CD14-positive monocyte (primary cell): Measurements from ENCODE around the gene WIPI1. TPM values are rescaled to one million over a fixed set of nuclear protein-coding genes. Genes with fewer than 3 reads are reported as not detected.
A peak's percentile ranks its signal among the peaks of the same experiment; 100 is the strongest.

ENCODE experiments used
- DNase-seq, 3 donors: peaks; one replicate each; pipeline ENCODE4 v3.0.0-alpha.2; 2011 to 2022
- H2AFZ ChIP-seq: 2 replicates; pipeline ENCODE4 v1.6.0; 2012; ENCODE audit warnings: mild to moderate bottlenecking, low read depth, low read length, inconsistent platforms; ENCODE audit not compliant: insufficient read depth, poor library complexity, severe bottlenecking
- H3K27ac ChIP-seq, 2 donors: 1 replicate in 1 of 2; 2 replicates in 1 of 2; pipeline ENCODE4 v1.5.1; 2012 to 2013; ENCODE audit warnings: low read length in 2 of 2, control low read depth in 1 of 2, inconsistent platforms in 1 of 2, low read depth in 1 of 2, mild to moderate bottlenecking in 1 of 2
- H3K27me3 ChIP-seq, 2 donors: one replicate each; pipeline versions ENCODE4 v1.6.0 to v1.6.1; 2011 to 2013; ENCODE audit warnings: low read length in 2 of 2; ENCODE audit not compliant: control insufficient read depth in 2 of 2, insufficient read depth in 2 of 2
- H3K36me3 ChIP-seq, 2 donors: replicated peaks in 1 of 2; 1 replicate in 1 of 2; 2 replicates in 1 of 2; pipeline versions ENCODE4 v1.5.1 to v1.6.1; 2012 to 2013; ENCODE audit warnings: low read length in 2 of 2, control low read depth in 1 of 2, inconsistent platforms in 1 of 2, mild to moderate bottlenecking in 1 of 2; ENCODE audit not compliant: insufficient read depth in 2 of 2, control insufficient read depth in 1 of 2
- H3K4me1 ChIP-seq, 2 donors: 1 replicate in 1 of 2; 2 replicates in 1 of 2; pipeline versions ENCODE4 v1.5.1 to v1.6.1; 2012 to 2013; ENCODE audit warnings: low read length in 2 of 2, control low read depth in 1 of 2, inconsistent platforms in 1 of 2, mild to moderate bottlenecking in 1 of 2, moderate library complexity in 1 of 2; ENCODE audit not compliant: insufficient read depth in 2 of 2, control insufficient read depth in 1 of 2
- H3K4me2 ChIP-seq: replicated peaks from 2 replicates; pipeline ENCODE3; 2012; ENCODE audit warnings: low read length, moderate library complexity, mild to moderate bottlenecking; ENCODE audit not compliant: poor library complexity, severe bottlenecking; ENCODE audit errors: extremely low read depth
- H3K4me3 ChIP-seq, 3 experiments: fragments of 200-600 bp in 1 of 3; sonication (generic) in 1 of 3; replicated peaks in 1 of 3; 1 replicate in 2 of 3; 2 replicates in 1 of 3; pipeline ENCODE4 v1.5.1; 2011 to 2013; ENCODE audit warnings: low read length in 3 of 3, mild to moderate bottlenecking in 3 of 3, control low read depth in 2 of 3, low read depth in 2 of 3, inconsistent platforms in 1 of 3, moderate library complexity in 1 of 3
- H3K79me2 ChIP-seq: 2 replicates; pipeline ENCODE4 v1.6.0; 2012; ENCODE audit warnings: mild to moderate bottlenecking, control low read depth, inconsistent platforms, low read length, moderate library complexity; ENCODE audit not compliant: insufficient read depth
- H3K9ac ChIP-seq: 2 replicates; pipeline ENCODE4 v1.6.0; 2017; ENCODE audit warnings: low read length, mild to moderate bottlenecking; ENCODE audit not compliant: insufficient read depth, poor library complexity, severe bottlenecking
- H3K9me3 ChIP-seq, 2 donors: replicated peaks in 1 of 2; 1 replicate in 1 of 2; 2 replicates in 1 of 2; pipeline versions ENCODE4 v1.5.1 to v1.6.1; 2012 to 2013; ENCODE audit warnings: low read length in 2 of 2, control low read depth in 1 of 2; ENCODE audit not compliant: control insufficient read depth in 1 of 2, insufficient read depth in 1 of 2
- H4K20me1 ChIP-seq: 2 replicates; pipeline ENCODE4 v1.6.0; 2012; ENCODE audit warnings: mild to moderate bottlenecking, low read length, control low read depth, moderate library complexity; ENCODE audit not compliant: insufficient read depth
- H3K27ac Mint-ChIP-seq, 7 donors: one replicate each; pipeline ENCODE4 v1.8.0; 2020; ENCODE audit warnings: mild to moderate bottlenecking in 7 of 7, mixed read lengths in 7 of 7, moderate library complexity in 6 of 7, inconsistent platforms in 2 of 7
- H3K27me3 Mint-ChIP-seq, 3 donors: one replicate each; pipeline ENCODE4 v1.8.0; 2021 to 2022; ENCODE audit warnings: low read depth in 3 of 3, mild to moderate bottlenecking in 3 of 3, mixed read lengths in 3 of 3, moderate library complexity in 3 of 3, inconsistent platforms in 1 of 3
- H3K36me3 Mint-ChIP-seq, 2 donors: one replicate each; pipeline ENCODE4 v1.8.0; 2020; ENCODE audit warnings: mixed read lengths in 2 of 2, inconsistent platforms in 1 of 2, mild to moderate bottlenecking in 1 of 2
- H3K4me1 Mint-ChIP-seq: one replicate; pipeline ENCODE4 v1.8.0; 2020; ENCODE audit warnings: mild to moderate bottlenecking, mixed read lengths
- H3K4me3 Mint-ChIP-seq, 2 donors: one replicate each; pipeline ENCODE4 v1.8.0; 2020; ENCODE audit warnings: mild to moderate bottlenecking in 2 of 2, mixed read lengths in 2 of 2, moderate library complexity in 1 of 2
- H3K9me3 Mint-ChIP-seq, 7 donors: one replicate each; pipeline ENCODE4 v1.8.0; 2020 to 2022; ENCODE audit warnings: mixed read lengths in 7 of 7, mild to moderate bottlenecking in 6 of 7, moderate library complexity in 6 of 7, inconsistent platforms in 2 of 7
- CTCF ChIP-seq: fragments of 200-600 bp; IDR thresholded peaks from one replicate; pipeline ENCODE4 v1.8.0; 2022; ENCODE audit warnings: antibody characterized with exemption, mild to moderate bottlenecking
- WGBS: methylation state at CpG from one replicate; pipeline ENCODE4 v1.1.5; 2013; ENCODE audit warnings: missing lambda C conversion rate; ENCODE audit not compliant: insufficient coverage; 5-methylcytosine and 5-hydroxymethylcytosine counted together
- intact Hi-C, 2 donors: fragments of 100-400 bp; cut with micrococcal nuclease; formaldehyde crosslinking; loops; one replicate each; pipeline versions ENCODE4 v1.15.0 to v1.15.1; 2023
- polyA plus RNA-seq, 3 donors: library from polyadenylated mRNA; depleted of rRNA in 1 of 3; unstranded in 2 of 3; stranded (reverse) in 1 of 3; fragments of 300-500 nt in 2 of 3; fragments of >200 nt in 1 of 3; fragmentation: Illumina TruSeq in 2 of 3; gene quantifications; 1 replicate in 2 of 3; 2 replicates in 1 of 3; pipeline ENCODE4 v1.2.3, GENCODE V29; 2012 to 2021

Gene WIPI1
- polyA plus RNA-seq, 3 donors: 19.9 to 31.9 (median 22.1) TPM

DNA sequence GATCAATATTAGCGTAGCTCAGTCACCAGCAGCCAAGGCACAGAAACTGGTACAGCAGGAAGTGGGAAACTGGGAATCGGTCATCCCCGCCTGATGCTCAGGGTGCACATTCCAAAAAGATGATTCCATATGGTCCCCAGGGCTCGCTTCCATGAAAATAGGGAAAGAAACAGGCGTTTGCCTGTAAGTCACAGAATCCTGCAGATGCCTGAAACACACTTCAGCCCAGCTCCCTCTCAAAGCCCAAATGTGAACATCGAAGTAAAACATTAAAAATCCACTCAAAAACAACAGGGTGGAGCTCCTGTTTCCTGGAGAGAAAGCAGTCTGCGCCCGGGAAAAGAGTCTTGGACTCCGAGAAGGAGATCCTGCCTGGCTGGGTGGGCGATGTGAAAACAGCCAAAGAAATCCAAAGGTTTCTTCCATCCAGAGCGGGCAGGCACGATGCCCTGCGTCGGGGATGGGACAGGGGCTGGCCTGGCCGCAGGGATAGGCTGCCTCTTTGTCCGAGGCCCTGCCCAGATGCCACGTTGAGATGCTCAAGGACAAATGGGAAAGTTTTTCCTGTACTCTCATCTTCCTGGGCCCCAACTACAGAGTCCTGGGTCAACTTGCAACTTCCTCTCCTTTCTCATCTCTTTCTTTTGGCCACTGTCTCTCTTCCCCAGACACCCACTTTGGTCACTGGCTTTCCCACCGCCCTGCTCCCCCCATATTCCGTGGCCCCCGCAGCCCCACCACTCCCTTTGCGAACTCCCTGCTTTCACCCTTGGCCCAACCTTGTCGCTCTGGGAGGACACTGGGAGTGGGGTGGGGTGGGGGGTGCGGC, 743 bp downstream of the WIPI1 start:
- no peak for TF ChIP-seq CTCF
- Histone ChIP-seq H3K36me3 (peaks cover 6 to 13% of the 10 kb centered on the region in 2 donors), H3K27me3 (peaks cover 0 to 5% of the 10 kb centered on the region in 2 donors), H3K79me2 (peaks cover 10% of the 10 kb centered on the region), H2AFZ (peak overlapping the region; percentile 50), H3K4me1 (peaks cover 34 to 36% of the 10 kb centered on the region in 2 donors), H3K4me2 (peak overlapping the region; percentile 96), H3K9me3 (no peaks in the 10 kb centered on the region), H3K27ac (peak overlapping the region; percentile 89 to 90), H3K9ac (peak overlapping the region; percentile 83), H3K4me3 (peak overlapping the region; percentile 72 to 88 (median 85)), H4K20me1 (no peaks in the 10 kb centered on the region)
- DNase-seq: peak; percentile 48 to 69 (median 54)
- peaks cover 0 to 5% (median 0%) of the 10 kb centered on the region in 7 donors for H3K9me3 Mint-ChIP-seq
- H3K27ac Mint-ChIP-seq: peak overlapping the region; percentile 94 to 97 (median 96)
- H3K4me1 Mint-ChIP-seq: peaks cover 44% of the 10 kb centered on the region
- H3K27me3 Mint-ChIP-seq: peaks cover 0 to 8% (median 4%) of the 10 kb centered on the region in 3 donors
- intact Hi-C loops: loop anchor here (5.0 kb wide), 2 partner anchors 209 to 419 kb away; partner anchors contain the start of genes AMZ2 (in 1 of the 2) and KPNA2 (in 1 of the 2)
- H3K36me3 Mint-ChIP-seq: peaks cover 12 to 26% of the 10 kb centered on the region in 2 donors
- H3K4me3 Mint-ChIP-seq: peak overlapping the region; percentile 94 to 95
- WGBS: 50% methylated on average over 13 of the region's 23 CpGs

- peaks cover 0 to 5% (median 0%) of the 10 kb centered on the region in 7 donors for H3K9me3 Mint-ChIP-seq
- H3K27ac ChIP-seq: peak overlapping the region; percentile 89 to 90
- H3K27me3 ChIP-seq: peaks cover 0 to 5% of the 10 kb centered on the region in 2 donors
- intact Hi-C loops: loop anchor here (2.0 to 5.0 kb wide), 3 partner anchors 15 to 419 kb away; partner anchors contain the start of genes AMZ2 (in 1 of the 2) and KPNA2 (in 1 of the 2)
- peaks cover 30 to 31% of the 10 kb centered on the region in 2 donors for H3K4me1 ChIP-seq
- peaks cover 0 to 8% (median 4%) of the 10 kb centered on the region in 3 donors for H3K27me3 Mint-ChIP-seq
- peaks cover 8 to 19% of the 10 kb centered on the region in 2 donors for H3K36me3 ChIP-seq
- peak overlapping the region; percentile 94 to 97 (median 96) for H3K27ac Mint-ChIP-seq
- TF ChIP-seq CTCF: no peak
- no peak overlapping the region for H2AFZ ChIP-seq
- peaks cover 18 to 32% of the 10 kb centered on the region in 2 donors for H3K36me3 Mint-ChIP-seq
- DNase-seq: peak; percentile 85 to 93 (median 92)
- WGBS: no CpG with 5 or more reads among the region's 4 CpGs
- no peaks in the 10 kb centered on the region for H4K20me1 ChIP-seq
- peak overlapping the region; percentile 94 to 95 for H3K4me3 Mint-ChIP-seq
- peak overlapping the region; percentile 83 for H3K9ac ChIP-seq
- peaks cover 38% of the 10 kb centered on the region for H3K4me1 Mint-ChIP-seq
- peaks cover 10% of the 10 kb centered on the region for H3K79me2 ChIP-seq
- H3K9me3 ChIP-seq: no peaks in the 10 kb centered on the region
- H3K4me2 ChIP-seq: peak overlapping the region; percentile 96
- peak overlapping the region; percentile 72 to 88 (median 85) for H3K4me3 ChIP-seq
Observed at GRCh38 chr17:68455901-68456338, 1.4 kb downstream of the WIPI1 start.
